ENCODE data around the gene CFAP20.

The CFAP20 gene

GRCh38 chr16:58124601-58124915, 4.6 kb downstream of the CFAP20 start:
- DNase-seq (ENCODE audit: low read depth in 2 of 2), result no peak

GRCh38 chr16:58123896-58124600, 5.1 kb downstream of the CFAP20 start:
- no peak for DNase-seq (ENCODE audit: low read depth in 2 of 2)

DNA sequence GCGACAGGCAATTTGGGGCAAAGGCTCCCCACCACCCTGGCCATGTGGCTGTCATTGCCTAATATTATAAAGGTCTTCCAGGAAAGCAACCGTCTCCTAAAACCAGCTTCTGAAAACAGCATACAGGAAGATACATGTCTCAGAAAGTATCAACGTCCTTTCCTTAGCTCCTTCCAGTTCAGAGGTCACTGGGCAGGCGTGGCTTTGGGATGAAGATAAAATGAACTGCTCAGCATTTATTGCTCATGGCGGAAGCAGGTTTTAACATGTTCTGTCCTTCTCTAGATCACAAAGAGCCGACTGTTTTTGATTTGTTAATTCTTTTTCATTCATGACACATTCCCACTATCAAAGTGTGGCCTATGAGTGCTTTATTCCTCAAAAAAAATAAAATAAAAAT, 8.0 kb downstream of the CFAP20 start:
- no peak for DNase-seq (ENCODE audit: low read depth in 2 of 2)

GRCh38 chr16:58120234-58120633, 8.9 kb downstream of the CFAP20 start:
- no peak for DNase-seq (ENCODE audit: low read depth in 2 of 2)

DNA sequence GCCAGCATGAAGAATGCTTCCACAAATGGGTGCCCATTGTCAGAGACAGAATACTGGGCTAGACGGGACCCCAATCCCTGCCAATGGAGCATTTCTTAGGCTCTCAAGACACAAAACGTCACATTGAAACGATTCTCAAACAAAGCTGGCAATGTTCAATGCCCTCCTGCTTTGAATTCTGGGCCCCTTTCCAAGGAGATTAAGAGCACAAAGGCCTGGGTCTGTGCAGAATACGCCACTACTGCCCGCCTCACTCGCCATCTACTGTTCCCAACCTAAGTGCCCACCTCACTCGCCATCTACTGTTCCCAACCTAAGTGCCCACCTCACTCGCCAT, 9.7 kb downstream of the CFAP20 start:
- no peak for DNase-seq (ENCODE audit: low read depth in 2 of 2)

DNA sequence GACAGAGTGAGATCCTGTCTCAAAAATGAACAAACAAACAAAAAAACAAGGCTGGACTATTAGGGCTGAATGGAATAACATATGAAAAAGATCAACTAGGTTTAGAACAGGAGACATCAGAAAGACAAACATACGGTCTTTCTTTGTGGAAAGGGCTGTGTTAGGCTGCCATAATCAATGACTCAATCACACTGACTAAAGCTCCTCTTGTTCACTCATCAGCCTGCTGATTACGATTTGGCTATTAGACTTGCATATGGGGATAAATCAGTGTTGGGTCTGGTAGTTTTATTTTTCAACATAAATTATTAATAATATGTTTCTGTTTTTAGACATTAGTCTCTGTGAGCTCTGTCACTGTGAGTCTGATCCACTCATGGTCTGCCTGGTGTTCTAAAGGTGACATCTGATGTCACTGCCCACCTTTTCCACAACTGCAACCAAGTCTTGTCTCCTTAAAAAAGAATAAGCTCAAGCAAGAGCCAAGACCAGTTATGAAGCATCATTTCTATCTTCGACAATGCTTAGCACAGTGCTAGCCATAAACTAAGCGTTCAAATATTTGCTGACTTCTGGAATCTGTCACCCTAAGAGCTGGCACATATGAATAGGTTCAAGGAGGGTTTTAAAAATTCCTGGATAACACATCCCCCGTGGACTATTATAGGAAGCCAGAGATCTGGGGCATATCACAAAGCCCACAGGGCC, 10.2 kb downstream of the CFAP20 start:
- DNase-seq (ENCODE audit: low read depth in 2 of 2), result no peak

DNA sequence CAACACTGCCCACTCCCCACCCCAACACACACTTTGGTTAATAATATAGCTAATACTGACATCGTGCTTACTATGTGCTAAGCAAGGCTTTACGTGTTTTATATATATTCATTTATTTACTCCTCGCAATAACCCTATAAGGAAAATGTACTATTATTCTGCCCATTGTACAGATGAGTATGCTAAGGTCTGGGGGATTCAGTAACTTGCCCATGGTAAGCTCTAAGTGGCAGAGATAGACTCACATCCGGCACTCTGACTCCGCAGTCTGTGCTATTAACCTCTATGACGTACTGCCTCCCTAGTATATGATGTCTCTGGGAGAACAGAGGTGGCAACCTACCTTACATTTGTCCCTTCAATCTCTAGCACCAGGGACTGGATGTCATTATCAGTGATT, 12.7 kb downstream of the CFAP20 start:
- DNase-seq (ENCODE audit: low read depth in 2 of 2), result no peak

GRCh38 chr16:58116081-58116480, 13.1 kb downstream of the CFAP20 start:
- DNase-seq (ENCODE audit: low read depth in 2 of 2), result no peak

GRCh38 chr16:58114827-58115825, 14.1 kb downstream of the CFAP20 start:
- no peak for DNase-seq (ENCODE audit: low read depth in 2 of 2)

GRCh38 chr16:58111302-58111627, 17.9 kb downstream of the CFAP20 start:
- DNase-seq (ENCODE audit: low read depth in 2 of 2), result no peak

DNA sequence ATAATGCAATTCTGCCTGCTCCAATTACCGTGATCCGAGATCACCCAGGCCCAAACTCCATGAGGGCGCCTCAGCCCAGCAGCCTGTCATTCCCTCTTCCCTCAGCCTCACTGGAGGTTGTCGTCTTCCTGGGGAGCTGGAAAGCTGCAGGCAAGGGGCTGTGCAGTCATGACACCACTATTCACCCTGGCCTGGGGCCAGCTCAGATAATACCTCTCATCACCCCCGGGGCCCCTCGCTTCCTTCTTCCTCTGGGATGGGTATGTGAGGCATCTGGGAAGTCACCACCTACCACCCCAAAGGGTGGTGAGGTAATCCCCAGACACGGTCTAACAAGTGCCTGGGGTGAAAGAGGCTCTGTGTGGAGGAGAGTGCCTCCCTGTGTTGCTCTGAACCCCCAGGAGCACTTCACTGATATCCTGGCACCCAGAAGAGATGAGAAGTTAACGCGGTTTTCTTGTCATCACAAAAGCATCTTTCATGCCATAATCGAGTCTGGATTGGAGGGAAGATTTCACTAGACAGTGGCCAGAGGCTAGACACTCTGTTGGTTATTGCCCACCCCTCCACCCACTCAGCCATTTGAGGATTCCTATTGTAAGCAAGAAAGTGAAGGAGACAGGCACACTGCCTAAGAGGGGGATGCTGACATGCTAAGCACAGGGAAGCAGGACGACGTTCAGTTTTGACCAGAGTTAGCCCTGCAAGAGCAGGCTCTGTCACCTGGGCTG, 18.4 kb downstream of the CFAP20 start:
- DNase-seq (ENCODE audit: low read depth in 2 of 2), result no peak

GRCh38 chr16:58109881-58110280, 19.3 kb downstream of the CFAP20 start:
- DNase-seq (ENCODE audit: low read depth in 2 of 2), result no peak

GRCh38 chr16:58109330-58109729, 19.9 kb downstream of the CFAP20 start:
- DNase-seq (ENCODE audit: low read depth in 2 of 2), result no peak

DNA sequence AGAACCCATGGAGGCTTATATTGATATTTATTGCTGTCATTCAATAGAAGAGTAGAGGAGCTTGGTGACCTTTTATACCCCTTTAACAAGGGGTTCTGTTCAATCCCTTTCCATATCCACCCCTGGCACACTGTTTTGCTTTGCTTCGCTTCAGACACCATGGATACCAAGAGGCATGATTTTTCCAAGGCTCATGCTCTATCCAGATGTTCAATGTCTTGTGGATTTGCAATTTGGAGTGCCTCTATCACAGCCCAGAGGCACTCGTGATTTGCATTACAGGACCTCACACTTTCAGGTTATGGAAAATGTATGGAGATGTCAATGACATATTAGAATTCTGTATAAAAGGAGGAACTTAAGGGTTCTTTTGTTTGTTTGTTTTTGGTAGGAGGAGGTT, 21.5 kb downstream of the CFAP20 start:
- DNase-seq (ENCODE audit: low read depth in 2 of 2), result no peak

DNA sequence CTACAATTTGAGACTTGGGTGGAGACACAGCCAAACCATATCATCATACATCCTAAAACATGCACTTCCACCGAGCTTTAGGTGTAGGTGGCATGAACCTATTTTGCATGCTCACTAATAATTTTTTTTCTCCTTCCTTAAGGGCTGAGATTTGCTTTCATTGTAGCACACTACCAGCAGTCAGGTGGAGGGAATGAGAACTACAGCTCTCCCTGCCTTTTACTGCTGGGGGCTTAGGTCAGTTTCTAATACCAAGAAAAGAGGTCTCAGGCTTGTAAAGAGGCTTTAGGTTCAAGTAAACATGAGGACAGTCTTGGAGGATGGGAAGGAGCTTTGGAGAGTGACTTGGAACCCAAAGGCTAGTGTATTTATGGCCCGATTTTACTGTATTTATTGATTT, 22.0 kb downstream of the CFAP20 start:
- DNase-seq (ENCODE audit: low read depth in 2 of 2), result no peak

GRCh38 chr16:58105631-58106030, 23.6 kb downstream of the CFAP20 start:
- no peak for DNase-seq (ENCODE audit: low read depth in 2 of 2)

GRCh38 chr16:58102665-58103392, 26.4 kb downstream of the CFAP20 start:
- DNase-seq (ENCODE audit: low read depth in 2 of 2), result no peak

DNA sequence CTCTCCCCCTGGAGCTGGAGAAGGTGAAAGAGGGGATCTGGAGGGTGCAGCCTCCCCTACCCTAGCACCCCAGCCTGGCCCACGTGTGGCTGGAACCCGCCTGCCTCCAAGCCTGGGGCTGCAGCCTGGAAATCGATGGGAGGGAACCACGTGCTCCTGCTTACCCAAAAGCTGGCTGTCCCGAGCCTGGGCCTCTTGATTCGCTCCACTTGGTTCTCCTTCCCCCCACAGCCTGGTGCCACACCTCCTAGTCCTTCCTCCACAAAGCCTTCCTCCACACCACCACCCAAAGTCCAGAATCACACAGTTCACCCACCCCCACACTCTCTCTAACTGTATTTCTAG, 29.3 kb downstream of the CFAP20 start:
- no peak for DNase-seq (ENCODE audit: low read depth in 2 of 2)

- no peak for DNase-seq (ENCODE audit: low read depth in 2 of 2)
Observed at GRCh38 chr16:58099097-58099955, 29.9 kb downstream of the CFAP20 start.
